ENCODE data around the gene OR2T33. TPM values are rescaled to one million over a fixed set of nuclear protein-coding genes. Genes with fewer than 3 reads are reported as not detected.

Gene OR2T33
- total and polyA plus RNA-seq, 12 donors, result 0.03 TPM; not detected in 11

GRCh38 chr1:248225537-248225936 lies 52.2 kb downstream of the OR2T33 start:
- H3K4me1 ChIP-seq, result no peaks in the 10 kb centered on the region
- TF ChIP-seq, protein P1, sequence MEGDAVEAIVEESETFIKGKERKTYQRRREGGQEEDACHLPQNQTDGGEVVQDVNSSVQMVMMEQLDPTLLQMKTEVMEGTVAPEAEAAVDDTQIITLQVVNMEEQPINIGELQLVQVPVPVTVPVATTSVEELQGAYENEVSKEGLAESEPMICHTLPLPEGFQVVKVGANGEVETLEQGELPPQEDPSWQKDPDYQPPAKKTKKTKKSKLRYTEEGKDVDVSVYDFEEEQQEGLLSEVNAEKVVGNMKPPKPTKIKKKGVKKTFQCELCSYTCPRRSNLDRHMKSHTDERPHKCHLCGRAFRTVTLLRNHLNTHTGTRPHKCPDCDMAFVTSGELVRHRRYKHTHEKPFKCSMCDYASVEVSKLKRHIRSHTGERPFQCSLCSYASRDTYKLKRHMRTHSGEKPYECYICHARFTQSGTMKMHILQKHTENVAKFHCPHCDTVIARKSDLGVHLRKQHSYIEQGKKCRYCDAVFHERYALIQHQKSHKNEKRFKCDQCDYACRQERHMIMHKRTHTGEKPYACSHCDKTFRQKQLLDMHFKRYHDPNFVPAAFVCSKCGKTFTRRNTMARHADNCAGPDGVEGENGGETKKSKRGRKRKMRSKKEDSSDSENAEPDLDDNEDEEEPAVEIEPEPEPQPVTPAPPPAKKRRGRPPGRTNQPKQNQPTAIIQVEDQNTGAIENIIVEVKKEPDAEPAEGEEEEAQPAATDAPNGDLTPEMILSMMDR (IDR thresholded peaks at IDR 0.05), result no peak
- no peaks in the 10 kb centered on the region for H3K36me3 ChIP-seq
- ATAC-seq (no peak), DNase-seq (no peak)
- H3K9me3 ChIP-seq, result peaks cover 0 to 27% (median 6%) of the 10 kb centered on the region in 11 donors
- no peaks in the 10 kb centered on the region for H3K27me3 ChIP-seq
- no peak overlapping the region for H3K27ac ChIP-seq
- intact Hi-C loops (cut with DNase I), result no loop called here
- 73 to 81% methylated on average over 1 of the region's 1 CpG for WGBS, 2 donors
- no peak overlapping the region for H3K4me3 ChIP-seq

Other genes starting within 250 kb of the OR2T33 start
- under 1 TPM in 1 of 10 donors, not detected in 9; 0.07 TPM for gene OR2L2, start 247.9 kb downstream of the OR2T33 start, total RNA-seq
- gene OR2L2, start 247.9 kb downstream of the OR2T33 start, polyA plus RNA-seq, result not detected
- gene OR2L3, start 231.1 kb downstream of the OR2T33 start, total RNA-seq, result not detected
- gene OR2L3, start 231.1 kb downstream of the OR2T33 start, polyA plus RNA-seq, result not detected
- not detected for gene OR2L13, start 182.8 kb downstream of the OR2T33 start, total RNA-seq
- gene OR2L13, start 182.8 kb downstream of the OR2T33 start, polyA plus RNA-seq, result not detected
- gene OR2M5, start 132.8 kb downstream of the OR2T33 start, total RNA-seq, result not detected
- gene OR2M5, start 132.8 kb downstream of the OR2T33 start, polyA plus RNA-seq, result not detected
- not detected for gene OR2M2, start 103.2 kb downstream of the OR2T33 start, total RNA-seq
- gene OR2M2, start 103.2 kb downstream of the OR2T33 start, polyA plus RNA-seq, result not detected
- gene OR2M3, start 80.7 kb downstream of the OR2T33 start, total RNA-seq, result not detected
- gene OR2M3, start 80.7 kb downstream of the OR2T33 start, polyA plus RNA-seq, result not detected
- gene OR2M4, start 46.6 kb downstream of the OR2T33 start, total RNA-seq, result not detected
- gene OR2M4, start 46.6 kb downstream of the OR2T33 start, polyA plus RNA-seq, result not detected
- gene OR2T12, start 25.4 kb upstream of the OR2T33 start, total RNA-seq, result not detected
- not detected for gene OR2T12, start 25.4 kb upstream of the OR2T33 start, polyA plus RNA-seq
- gene OR2M7, start 46.6 kb upstream of the OR2T33 start, total RNA-seq, result not detected
- gene OR2M7, start 46.6 kb upstream of the OR2T33 start, polyA plus RNA-seq, result not detected
- not detected for gene OR14C36, start 70.8 kb upstream of the OR2T33 start, total RNA-seq
- gene OR14C36, start 70.8 kb upstream of the OR2T33 start, polyA plus RNA-seq, result not detected
- not detected for gene OR2T4, start 83.7 kb upstream of the OR2T33 start, total RNA-seq
- gene OR2T4, start 83.7 kb upstream of the OR2T33 start, polyA plus RNA-seq, result not detected
- not detected for gene OR2T6, start 97.8 kb upstream of the OR2T33 start, total RNA-seq
- gene OR2T6, start 97.8 kb upstream of the OR2T33 start, polyA plus RNA-seq, result not detected
- gene OR2T1, start 125.1 kb upstream of the OR2T33 start, total RNA-seq, result not detected
- gene OR2T1, start 125.1 kb upstream of the OR2T33 start, polyA plus RNA-seq, result not detected
- gene OR2T2, start 167.7 kb upstream of the OR2T33 start, total RNA-seq, result not detected
- not detected for gene OR2T2, start 167.7 kb upstream of the OR2T33 start, polyA plus RNA-seq
- not detected for gene OR2T3, start 195.4 kb upstream of the OR2T33 start, total RNA-seq
- gene OR2T3, start 195.4 kb upstream of the OR2T33 start, polyA plus RNA-seq, result not detected
- gene OR2T5, start 210.6 kb upstream of the OR2T33 start, total RNA-seq, result not detected
- not detected for gene OR2T5, start 210.6 kb upstream of the OR2T33 start, polyA plus RNA-seq
- not detected for gene OR2G6, start 230.1 kb upstream of the OR2T33 start, total RNA-seq
- gene OR2G6, start 230.1 kb upstream of the OR2T33 start, polyA plus RNA-seq, result not detected

Data from heart right ventricle (tissue), 16 donors.